MM.1S (cell line): ENCODE data around the gene NR1H3.

Source experiments
- CTCF ChIP-seq: fragments of 300-600 bp; sonication (generic); IDR thresholded peaks from 2 replicates; pipeline ENCODE4 v1.5.1; 2016; ENCODE audit warnings: antibody characterized with exemption, low read length, mixed read lengths
- EZH2 ChIP-seq: fragments of 300-600 bp; sonication (generic); optimal IDR thresholded peaks from 2 replicates; pipeline ENCODE3; 2017; ENCODE audit warnings: low read depth, mild to moderate bottlenecking, antibody characterized with exemption, low read length, mixed read lengths

- no peak for TF ChIP-seq CTCF
- TF ChIP-seq EZH2, result no peak
These were observed 59.5 kb downstream of the NR1H3 start for GRCh38 chr11:47317064-47317828.
